UCSD-AML1 (cell line): ENCODE measurements around the gene CHRNA7.
"Not testable (repeated sequence)": the region's sequence is repeated elsewhere in the genome, so short reads cannot be mapped to it uniquely, and the experiment has no call there.

Experiments
- DNase-seq: peaks from one replicate; lab custom pipeline; 2025; ENCODE audit not compliant: unreplicated experiment; lab: John Stamatoyannopoulos, UW

The CHRNA7 gene

GRCh38 chr15:32119694-32120330, 89.5 kb downstream of the CHRNA7 start:
- no peak for DNase-seq

GRCh38 chr15:32120577-32121383, 90.5 kb downstream of the CHRNA7 start:
- DNase-seq = no peak

- no peak for DNase-seq
These were observed 91.0 kb downstream of the CHRNA7 start for GRCh38 chr15:32121384-32121695.

- no peak for DNase-seq
These were observed 91.7 kb downstream of the CHRNA7 start for GRCh38 chr15:32122013-32122412.

- DNase-seq = no peak
These were observed 93.2 kb downstream of the CHRNA7 start for GRCh38 chr15:32123473-32123872.

GRCh38 chr15:32124726-32125125, 94.4 kb downstream of the CHRNA7 start:
- DNase-seq = no peak

- DNase-seq = no peak
These were observed 95.3 kb downstream of the CHRNA7 start for GRCh38 chr15:32125595-32125994.

GRCh38 chr15:32129815-32130214, 99.5 kb downstream of the CHRNA7 start:
- no peak for DNase-seq

- no peak for DNase-seq
These were observed 100.5 kb downstream of the CHRNA7 start for GRCh38 chr15:32130823-32131222.

- DNase-seq = no peak
These were observed 101.5 kb downstream of the CHRNA7 start for GRCh38 chr15:32131803-32132202.

- DNase-seq = no peak
These were observed 102.5 kb downstream of the CHRNA7 start for GRCh38 chr15:32132859-32133258.

GRCh38 chr15:32134842-32135241, 104.5 kb downstream of the CHRNA7 start:
- no peak for DNase-seq

GRCh38 chr15:32135335-32135734, 105.0 kb downstream of the CHRNA7 start:
- DNase-seq = no peak

- DNase-seq = not testable (repeated sequence)
These were observed 115.2 kb downstream of the CHRNA7 start for GRCh38 chr15:32145512-32145911.

- no peak for DNase-seq
These were observed 118.7 kb downstream of the CHRNA7 start for GRCh38 chr15:32148833-32149555.

GRCh38 chr15:32152574-32152973, 122.3 kb downstream of the CHRNA7 start:
- DNase-seq = no peak

GRCh38 chr15:32153868-32154623, 123.7 kb downstream of the CHRNA7 start:
- DNase-seq = not testable (repeated sequence)

GRCh38 chr15:32162143-32162542, 131.8 kb downstream of the CHRNA7 start:
- not testable (repeated sequence) for DNase-seq

- DNase-seq = not testable (repeated sequence)
These were observed 133.8 kb downstream of the CHRNA7 start for GRCh38 chr15:32164065-32164464.

- not testable (repeated sequence) for DNase-seq
These were observed 134.4 kb downstream of the CHRNA7 start for GRCh38 chr15:32164747-32165146.

GRCh38 chr15:32165775-32166174, 135.5 kb downstream of the CHRNA7 start:
- not testable (repeated sequence) for DNase-seq
